ENCODE measurements around the gene RND3.

The RND3 gene

DNA sequence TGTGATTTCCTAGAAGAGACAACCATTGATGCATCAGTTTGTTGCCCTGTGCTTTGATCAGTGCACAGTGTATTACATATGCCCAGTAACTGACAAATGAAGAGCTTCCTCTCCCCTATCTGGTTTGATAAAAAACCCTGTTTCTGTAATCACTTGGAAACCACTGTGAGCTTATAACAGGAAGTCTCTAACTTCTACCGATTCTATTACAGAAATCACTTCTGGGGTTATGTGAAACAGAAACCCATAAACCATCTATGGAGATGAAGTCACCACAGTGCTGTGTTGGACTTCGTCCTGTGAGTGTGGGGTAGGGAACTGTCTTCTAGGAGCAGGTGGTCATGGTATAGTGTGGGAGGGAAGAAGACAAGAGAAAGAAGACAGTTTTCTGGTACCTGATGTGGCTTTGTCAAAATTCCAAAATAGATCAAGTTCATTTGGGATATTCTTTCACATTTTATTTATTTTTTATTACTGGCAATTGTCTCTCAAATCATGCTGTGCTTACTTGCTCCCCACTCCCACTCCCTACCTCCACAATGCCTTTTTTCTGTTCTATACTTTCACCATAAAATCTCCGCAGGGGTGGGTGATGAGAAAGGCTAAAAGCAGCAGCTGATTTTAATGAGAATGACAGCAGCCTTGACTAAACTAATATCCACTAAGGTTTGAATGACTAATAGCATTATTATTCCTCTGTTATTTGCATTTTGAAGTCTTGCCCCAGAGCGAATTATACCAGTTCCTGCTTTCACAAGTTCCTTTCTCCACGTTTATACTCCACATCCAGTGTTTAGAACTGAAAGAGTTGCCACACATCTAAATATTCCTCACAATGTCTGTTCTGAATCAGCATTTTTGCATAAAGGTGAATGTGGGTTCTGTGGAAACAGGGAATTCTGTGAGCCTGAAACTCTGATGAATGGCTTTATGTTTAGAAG is 41.7 kb upstream of the RND3 start:
- ChIA-PET CTCF (interaction anchor here (0.5 to 0.6 kb wide), 4 partner anchors 39 to 891 kb away, joined by 3 to 5 read pairs (median 3); no protein-coding TSS in a partner anchor), POLR2A (ENCODE audit: low non-redundant PET) (no interaction called here)
- peak; percentile 85 for DNase-seq (ENCODE audit: low spot score)
- TF ChIP-seq, protein P1, sequence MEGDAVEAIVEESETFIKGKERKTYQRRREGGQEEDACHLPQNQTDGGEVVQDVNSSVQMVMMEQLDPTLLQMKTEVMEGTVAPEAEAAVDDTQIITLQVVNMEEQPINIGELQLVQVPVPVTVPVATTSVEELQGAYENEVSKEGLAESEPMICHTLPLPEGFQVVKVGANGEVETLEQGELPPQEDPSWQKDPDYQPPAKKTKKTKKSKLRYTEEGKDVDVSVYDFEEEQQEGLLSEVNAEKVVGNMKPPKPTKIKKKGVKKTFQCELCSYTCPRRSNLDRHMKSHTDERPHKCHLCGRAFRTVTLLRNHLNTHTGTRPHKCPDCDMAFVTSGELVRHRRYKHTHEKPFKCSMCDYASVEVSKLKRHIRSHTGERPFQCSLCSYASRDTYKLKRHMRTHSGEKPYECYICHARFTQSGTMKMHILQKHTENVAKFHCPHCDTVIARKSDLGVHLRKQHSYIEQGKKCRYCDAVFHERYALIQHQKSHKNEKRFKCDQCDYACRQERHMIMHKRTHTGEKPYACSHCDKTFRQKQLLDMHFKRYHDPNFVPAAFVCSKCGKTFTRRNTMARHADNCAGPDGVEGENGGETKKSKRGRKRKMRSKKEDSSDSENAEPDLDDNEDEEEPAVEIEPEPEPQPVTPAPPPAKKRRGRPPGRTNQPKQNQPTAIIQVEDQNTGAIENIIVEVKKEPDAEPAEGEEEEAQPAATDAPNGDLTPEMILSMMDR (conservative IDR thresholded peaks at IDR 0.05; ENCODE audit: low read depth) = no peak
- no peak overlapping the region for H3K27ac ChIP-seq

DNA sequence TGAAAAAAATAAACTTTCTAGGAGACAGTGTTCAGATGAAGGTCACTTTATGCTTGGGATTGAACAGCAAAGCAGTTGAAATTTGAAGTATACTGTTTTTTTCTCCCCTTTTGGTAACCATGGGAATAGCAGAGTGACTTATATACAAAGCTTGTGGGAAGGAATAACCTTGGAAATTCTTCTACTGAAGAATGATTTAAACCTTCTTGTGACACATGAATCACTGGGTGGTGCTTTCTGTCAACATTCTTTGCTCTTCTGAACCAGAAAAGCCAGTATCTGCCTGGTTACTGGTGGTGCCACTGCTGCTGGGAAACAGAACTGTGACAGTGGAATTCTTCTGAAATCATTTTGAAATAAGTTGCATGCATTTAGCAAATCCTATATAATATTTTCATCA is 39.4 kb upstream of the RND3 start:
- H3K27ac ChIP-seq = no peak overlapping the region
- TF ChIP-seq, protein P1 (conservative IDR thresholded peaks at IDR 0.05; ENCODE audit: low read depth) = no peak
- DNase-seq (ENCODE audit: low spot score) = peak; percentile 87
- CTCF ChIA-PET = interaction anchor here (0.8 kb wide), 1 partner anchor 932 kb away, joined by 6 read pairs; no protein-coding TSS in a partner anchor
- POLR2A ChIA-PET (ENCODE audit: low non-redundant PET) = no interaction called here

DNA sequence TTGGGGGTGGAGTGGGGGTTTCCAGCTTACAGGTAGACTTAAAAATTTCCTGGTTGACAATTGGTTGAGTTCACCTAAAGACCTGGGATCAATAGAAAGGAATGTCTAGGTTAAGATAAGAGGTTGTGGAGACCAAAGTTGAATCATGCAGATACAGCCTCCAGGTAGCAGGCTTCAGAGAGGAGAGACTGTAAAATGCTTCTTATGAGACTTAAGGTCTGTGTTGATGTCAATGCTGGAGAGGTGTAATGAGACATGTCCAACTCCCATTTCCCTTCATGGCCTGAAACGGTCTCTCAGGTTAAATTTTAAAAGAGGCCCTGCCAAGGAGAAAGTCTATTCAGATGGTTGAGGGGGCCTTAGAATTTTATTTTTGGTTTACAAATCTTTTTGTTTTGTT is 38.5 kb upstream of the RND3 start:
- ChIA-PET POLR2A (ENCODE audit: low non-redundant PET) (no interaction called here), CTCF (interaction anchor here (0.8 to 1.1 kb wide), 2 partner anchors 47 to 931 kb away, joined by 3 to 6 read pairs; no protein-coding TSS in a partner anchor)
- H3K27ac ChIP-seq = no peak overlapping the region
- no peak for DNase-seq (ENCODE audit: low spot score)
- TF ChIP-seq, protein P1 (conservative IDR thresholded peaks at IDR 0.05; ENCODE audit: low read depth) = no peak

DNA sequence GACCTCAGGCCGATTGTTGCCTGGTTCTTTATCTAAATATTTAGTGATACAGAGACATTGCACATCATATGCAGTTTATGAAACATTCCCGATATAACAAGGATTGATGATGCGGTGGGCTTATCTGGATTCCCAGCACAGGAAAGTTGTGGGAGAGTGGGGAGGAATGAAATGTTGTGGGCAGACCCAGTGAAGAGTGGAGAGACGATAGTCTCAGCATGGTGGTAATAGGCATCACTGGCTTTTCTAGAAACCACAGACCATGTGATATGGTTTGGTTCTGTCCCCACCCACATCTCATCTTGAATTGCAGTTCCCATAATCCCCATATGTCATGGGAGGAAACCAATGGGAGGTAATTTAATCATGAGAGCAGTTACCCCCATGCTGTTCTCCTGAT is 34.8 kb upstream of the RND3 start:
- CTCF ChIA-PET = no interaction called here
- DNase-seq (ENCODE audit: low spot score) = no peak
- POLR2A ChIA-PET (ENCODE audit: low non-redundant PET) = no interaction called here
- no peak overlapping the region for H3K27ac ChIP-seq
- TF ChIP-seq, protein P1 (conservative IDR thresholded peaks at IDR 0.05; ENCODE audit: low read depth) = no peak

- TF ChIP-seq, protein P1 (conservative IDR thresholded peaks at IDR 0.05; ENCODE audit: low read depth) = no peak
- DNase-seq (ENCODE audit: low spot score) = peak; percentile 26
- POLR2A ChIA-PET (ENCODE audit: low non-redundant PET) = no interaction called here
- peak overlapping the region; percentile 47; the same call in 1 of the 2 replicates for H3K27ac ChIP-seq
- CTCF ChIA-PET = interaction anchor here (0.6 kb wide), 2 partner anchors 10 kb away, joined by 3 read pairs; no protein-coding TSS in a partner anchor
Observed at GRCh38 chr2:150520887-150521664, 33.6 kb upstream of the RND3 start.

GRCh38 chr2:150520033-150520432 is 32.6 kb upstream of the RND3 start:
- DNase-seq (ENCODE audit: low spot score) = no peak
- ChIA-PET POLR2A (ENCODE audit: low non-redundant PET) (no interaction called here), CTCF (no interaction called here)
- TF ChIP-seq, protein P1 (conservative IDR thresholded peaks at IDR 0.05; ENCODE audit: low read depth) = no peak
- H3K27ac ChIP-seq = no peak overlapping the region
